ENCODE data around the gene METTL2B. TPM values are rescaled to one million over a fixed set of nuclear protein-coding genes. Genes with fewer than 3 reads are reported as not detected.
A peak's percentile ranks its signal among the peaks of the same experiment; 100 is the strongest.
"Not testable (repeated sequence)": the region's sequence is repeated elsewhere in the genome, so short reads cannot be mapped to it uniquely, and the experiment has no call there.

Gene METTL2B
- total RNA-seq, 1 donor from 2014 or later = 22.6 TPM

- DNase-seq (ENCODE audit: low read depth in 2 of 2) = peak in 1 of 2 donors; percentile 17
Observed at GRCh38 chr7:128523932-128524524, 47.5 kb downstream of the METTL2B start.

GRCh38 chr7:128525584-128525983 is 49.0 kb downstream of the METTL2B start:
- DNase-seq (ENCODE audit: low read depth in 2 of 2) = peak; percentile 23 to 52

DNA sequence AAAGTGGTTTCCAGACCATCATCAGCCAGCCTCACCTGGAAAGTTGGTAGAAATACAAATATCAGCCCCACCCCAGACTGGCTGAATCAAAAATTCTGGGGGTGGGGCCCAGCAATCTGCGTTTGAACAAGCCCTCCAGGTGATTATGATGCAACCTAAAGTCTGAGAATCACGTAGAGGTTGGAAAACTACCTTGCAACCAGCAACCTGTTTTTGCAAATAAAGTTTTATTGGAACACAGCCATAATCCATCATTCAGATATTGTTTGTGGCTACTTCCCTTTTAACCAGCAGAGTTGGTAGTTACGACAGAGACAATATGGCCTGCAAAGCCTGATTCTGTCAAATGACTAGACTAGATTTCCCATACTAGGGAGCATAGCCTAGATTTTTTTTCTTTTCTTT is 49.5 kb downstream of the METTL2B start:
- not testable (repeated sequence) for DNase-seq (ENCODE audit: low read depth in 2 of 2)

DNA sequence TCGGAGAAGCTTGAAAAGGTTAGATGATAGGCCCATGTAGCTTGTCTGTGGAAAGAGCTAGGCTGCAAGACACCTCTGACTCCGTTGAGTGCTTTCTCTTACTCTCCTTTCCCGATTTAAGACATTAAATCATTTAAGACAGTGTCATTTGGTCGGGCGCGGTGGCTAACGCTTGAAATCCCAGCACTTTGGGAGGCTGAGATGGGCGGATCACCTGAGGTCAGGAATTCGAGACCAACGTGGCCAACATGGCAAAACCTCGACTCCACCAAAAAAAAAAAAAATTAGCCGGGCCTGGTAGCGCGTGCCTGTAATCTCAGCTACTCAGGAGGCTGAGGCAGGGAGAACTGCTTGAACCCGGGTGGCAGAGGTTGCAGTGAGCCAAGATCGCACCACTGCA is 52.6 kb downstream of the METTL2B start:
- DNase-seq (ENCODE audit: low read depth in 2 of 2) = not testable (repeated sequence)

- DNase-seq (ENCODE audit: low read depth in 2 of 2) = peak in 1 of 2 donors; percentile 1
Observed at GRCh38 chr7:128530121-128530854, 53.7 kb downstream of the METTL2B start.

DNA sequence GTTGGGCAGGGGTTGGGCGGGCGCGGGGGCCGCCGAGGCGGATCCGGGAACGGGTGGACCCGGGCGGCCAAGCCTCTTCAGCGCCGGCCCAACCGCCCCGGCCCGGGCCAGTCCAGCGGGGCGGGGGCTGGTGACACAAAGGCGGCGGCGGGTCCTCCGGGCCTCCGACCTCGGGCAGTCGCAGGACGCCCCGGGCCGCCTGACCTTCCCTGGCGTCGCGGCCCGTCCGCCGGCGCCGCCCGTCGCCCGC is 54.2 kb downstream of the METTL2B start:
- DNase-seq (ENCODE audit: low read depth in 2 of 2) = no peak

DNA sequence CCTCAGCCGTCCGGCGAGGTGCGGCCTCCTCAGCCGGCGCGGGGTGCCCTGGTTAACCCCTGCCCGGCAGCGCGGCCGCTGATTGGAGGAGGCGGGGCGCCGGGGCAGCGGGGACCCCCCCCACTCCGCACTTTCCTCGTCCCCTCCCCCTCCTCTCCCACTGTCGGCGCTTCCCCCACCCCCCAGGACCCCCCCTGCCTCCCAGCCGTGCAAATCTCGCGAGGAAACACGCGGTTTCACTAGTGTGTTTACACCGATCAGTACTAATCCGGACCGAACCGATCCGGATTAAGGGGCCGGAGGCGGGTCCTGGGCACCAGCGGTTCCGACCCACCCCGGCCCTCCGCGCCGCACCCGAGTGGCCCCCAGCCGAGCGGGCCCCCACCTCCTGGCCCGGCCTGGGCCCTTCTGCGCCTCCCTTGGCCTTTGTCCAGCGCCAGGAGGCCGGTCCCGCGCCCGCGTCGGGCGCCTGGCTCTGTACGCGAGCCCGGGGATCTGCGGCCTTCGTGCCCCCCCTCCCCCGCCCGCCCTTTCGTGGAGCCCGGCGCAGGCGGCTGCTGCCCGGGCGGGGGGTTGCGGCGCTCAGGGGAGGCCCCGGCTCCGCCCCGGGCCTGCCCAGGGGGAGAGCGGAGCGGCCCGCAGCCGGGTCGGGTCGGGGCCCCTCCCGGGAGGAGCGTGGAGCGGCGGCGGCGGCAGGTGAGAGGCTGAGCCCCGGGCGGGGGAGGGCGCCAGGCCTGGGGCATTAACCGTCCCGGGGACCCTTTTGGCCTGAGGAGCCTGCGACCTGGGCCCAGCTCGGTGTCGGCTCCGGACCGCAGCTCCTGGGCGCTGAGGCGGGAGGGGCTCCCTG is 54.8 kb downstream of the METTL2B start:
- peak; percentile 52 to 85 for DNase-seq (ENCODE audit: low read depth in 2 of 2)

DNA sequence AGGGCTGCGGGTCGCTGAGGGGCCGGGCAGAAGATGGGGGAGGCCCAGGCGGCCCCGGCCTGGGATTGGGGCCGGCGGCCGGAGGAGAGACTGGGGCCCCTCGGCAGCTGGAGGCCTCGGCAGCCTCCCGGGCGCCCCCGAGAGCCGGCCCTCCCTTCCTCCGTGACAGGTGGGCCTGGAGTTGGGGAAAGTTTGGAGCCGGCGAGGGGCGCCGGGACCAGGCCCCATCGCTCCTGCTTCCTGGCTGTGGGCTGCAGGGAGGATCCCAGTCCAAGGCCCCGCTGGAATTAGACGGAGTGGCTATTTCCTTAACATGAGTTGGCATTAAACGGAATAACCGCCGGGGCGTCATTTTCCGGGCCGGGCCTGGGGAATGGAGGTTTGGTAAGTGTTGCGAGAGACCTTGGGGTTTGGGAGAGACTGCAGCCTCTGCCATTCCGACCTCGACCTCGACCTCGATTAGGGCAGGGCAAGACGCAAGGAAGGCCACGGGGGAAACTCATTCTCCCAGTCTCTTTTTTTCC is 55.5 kb downstream of the METTL2B start:
- peak in 1 of 2 donors; percentile 51 for DNase-seq (ENCODE audit: low read depth in 2 of 2)

- DNase-seq (ENCODE audit: low read depth in 2 of 2) = peak in 1 of 2 donors; percentile 23
Observed at GRCh38 chr7:128532956-128533355, 56.4 kb downstream of the METTL2B start.

DNA sequence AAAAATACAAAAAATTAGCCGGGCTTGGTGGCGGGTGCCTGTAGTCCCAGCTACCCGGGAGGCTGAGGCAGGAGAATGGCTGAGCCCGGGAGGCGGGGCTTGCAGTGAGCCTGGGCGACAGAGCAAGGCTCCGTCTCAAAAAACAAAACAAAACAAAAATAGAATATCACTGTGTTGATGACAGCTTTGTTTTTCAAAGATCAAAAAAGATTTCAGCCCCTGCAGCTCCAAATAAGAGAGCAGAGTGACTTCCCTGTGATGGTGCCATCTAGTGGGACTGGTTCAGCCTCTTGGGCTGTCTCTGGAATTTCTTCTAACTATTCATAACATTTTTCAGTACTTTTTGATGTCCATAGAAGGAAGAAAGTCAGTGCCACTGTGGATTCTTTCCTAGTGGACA is 60.9 kb downstream of the METTL2B start:
- peak in 1 of 2 donors; percentile 18 for DNase-seq (ENCODE audit: low read depth in 2 of 2)

- not testable (repeated sequence) for DNase-seq (ENCODE audit: low read depth in 2 of 2)
Observed at GRCh38 chr7:128542530-128542929, 66.0 kb downstream of the METTL2B start.

DNA sequence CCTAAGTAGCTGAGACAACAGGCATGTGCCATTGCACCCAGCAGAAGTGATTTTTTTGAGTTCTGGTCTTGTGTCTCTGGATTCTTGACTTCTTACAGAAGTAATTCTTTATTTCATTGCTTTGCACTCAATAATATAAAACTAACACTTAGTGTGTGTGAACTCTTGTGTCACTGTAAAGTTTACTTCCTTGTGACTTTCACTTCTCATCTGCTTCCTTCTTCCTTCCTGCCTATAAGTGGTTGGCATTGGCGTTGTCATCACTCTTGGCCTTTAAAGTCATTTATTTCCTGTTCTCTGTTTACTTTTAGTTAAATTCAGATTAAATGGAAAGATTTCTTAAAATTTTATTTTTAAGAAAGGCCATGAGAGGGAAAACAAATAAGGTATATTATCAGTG is 66.8 kb downstream of the METTL2B start:
- peak in 1 of 2 donors; percentile 15 for DNase-seq (ENCODE audit: low read depth in 2 of 2)

GRCh38 chr7:128546319-128546851 is 69.8 kb downstream of the METTL2B start:
- DNase-seq (ENCODE audit: low read depth in 2 of 2) = not testable (repeated sequence)

DNA sequence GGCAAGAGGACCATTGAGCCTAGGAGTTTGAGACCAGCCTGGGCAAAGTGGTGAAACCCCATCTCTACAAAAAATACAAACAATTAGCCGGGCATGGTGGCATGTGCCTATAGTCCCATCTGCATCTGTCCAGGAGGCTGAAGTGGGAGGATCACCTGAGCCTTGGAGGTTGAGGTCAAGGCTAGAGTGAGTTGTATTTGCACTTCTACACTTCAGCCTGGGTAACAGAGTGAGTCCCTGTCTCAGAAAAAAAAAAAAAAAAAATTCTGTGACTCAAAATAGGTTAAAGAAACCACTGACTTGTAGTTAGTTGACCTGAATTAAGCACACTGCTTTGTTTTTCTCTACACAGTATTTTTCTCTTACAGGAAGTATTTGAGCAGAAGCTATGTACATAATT is 74.4 kb downstream of the METTL2B start:
- no peak for DNase-seq (ENCODE audit: low read depth in 2 of 2)

DNA sequence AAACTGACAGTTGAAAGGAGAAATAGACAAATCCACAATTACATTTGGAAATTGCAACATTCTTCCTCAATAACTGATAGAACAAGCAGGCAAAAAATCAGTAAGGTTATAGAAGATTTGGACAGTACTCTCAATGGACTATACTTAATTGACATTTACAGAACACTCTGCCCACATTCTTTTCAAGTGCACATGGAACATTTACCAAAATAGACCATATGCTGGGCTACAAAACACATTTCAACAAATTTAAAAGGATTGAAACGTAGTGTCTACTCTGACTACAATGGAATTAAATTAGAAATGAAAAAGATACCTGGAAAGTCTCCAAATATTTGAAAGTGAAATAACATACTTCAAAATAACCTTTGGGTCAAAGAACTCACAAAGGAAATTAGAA is 77.8 kb downstream of the METTL2B start:
- DNase-seq (ENCODE audit: low read depth in 2 of 2) = not testable (repeated sequence)

Other genes with a start within 250 kb of the METTL2B start
- gene LEP, start 235.5 kb upstream of the METTL2B start, total RNA-seq = not detected in 2 replicates
- gene RBM28, start 132.8 kb upstream of the METTL2B start, total RNA-seq = 6.5 and 7.0 TPM in 2 replicates
- gene PRRT4, start 115.1 kb upstream of the METTL2B start, total RNA-seq = not detected in 2 replicates
- gene IMPDH1, start 66.8 kb upstream of the METTL2B start, total RNA-seq = 54.9 and 63.5 TPM in 2 replicates
- 8.3 and 10.2 TPM in 2 replicates for gene HILPDA, start 20.9 kb upstream of the METTL2B start, total RNA-seq
- gene GARIN1A, start 195.5 kb downstream of the METTL2B start, total RNA-seq = under 0.01 and 0.25 TPM in 2 replicates

Measured in dermis microvascular lymphatic vessel endothelial cell (primary cell).